H1 (cell line): ENCODE results near the gene MPEG1.

Source experiments
- ATF2 ChIP-seq: IDR thresholded peaks from 2 replicates; pipeline ENCODE4 v1.6.1; 2012; ENCODE audit warnings: low read length, inconsistent platforms
- CTCF ChIP-seq, 3 experiments: IDR thresholded peaks; 1 replicate in 2 of 3; 2 replicates in 1 of 3; pipeline versions ENCODE4 v1.5.1 to v1.6.1; 2011; ENCODE audit warnings: low read length in 3 of 3, mild to moderate bottlenecking in 3 of 3, inconsistent platforms in 2 of 3, low read depth in 1 of 3, moderate library complexity in 1 of 3; ENCODE audit not compliant: insufficient read depth in 1 of 3; ENCODE audit errors: control extremely low read depth in 1 of 3
- HDAC2 ChIP-seq, 2 experiments: fragments of 300-600 bp in 1 of 2; sonication (generic) in 1 of 2; IDR thresholded peaks; 2 replicates each; pipeline ENCODE4 v1.6.1; 2011 to 2012; ENCODE audit warnings: low read depth in 2 of 2, low read length in 2 of 2, mild to moderate bottlenecking in 2 of 2, moderate library complexity in 2 of 2, borderline replicate concordance in 1 of 2, inconsistent platforms in 1 of 2
- JUN ChIP-seq: IDR thresholded peaks from 2 replicates; pipeline ENCODE4 v1.6.1; 2011; ENCODE audit warnings: low read depth, mild to moderate bottlenecking, improper control_type of control experiment, low read length
- MAFK ChIP-seq: IDR thresholded peaks from 2 replicates; pipeline ENCODE4 v1.6.1; 2012; ENCODE audit warnings: low read depth, mild to moderate bottlenecking, improper control_type of control experiment, low read length
- MAX ChIP-seq: IDR thresholded peaks from 2 replicates; pipeline ENCODE4 v1.6.1; 2012; ENCODE audit warnings: inconsistent platforms
- PHF8 ChIP-seq: fragments of 200-600 bp; sonication (generic); conservative IDR thresholded peaks from 2 replicates; pipeline ENCODE4 v1.7.1; 2012; ENCODE audit warnings: low read depth, mild to moderate bottlenecking, inconsistent platforms, low read length, moderate library complexity
- POLR2A ChIP-seq, 2 experiments: IDR thresholded peaks; 1 replicate in 1 of 2; 2 replicates in 1 of 2; pipeline ENCODE4 v1.6.1; 2011; ENCODE audit warnings: low read depth in 2 of 2, low read length in 2 of 2, mild to moderate bottlenecking in 2 of 2; ENCODE audit errors: control extremely low read depth in 1 of 2
- SRF ChIP-seq: IDR thresholded peaks from 2 replicates; pipeline ENCODE4 v1.6.1; 2011; ENCODE audit warnings: mild to moderate bottlenecking, low read depth, low read length, moderate library complexity
- TAF1 ChIP-seq: IDR thresholded peaks from 2 replicates; pipeline ENCODE4 v1.6.1; 2011; ENCODE audit warnings: mild to moderate bottlenecking, low read depth, low read length
- TCF12 ChIP-seq: IDR thresholded peaks from 2 replicates; pipeline ENCODE4 v1.6.1; 2011; ENCODE audit warnings: low read depth, mild to moderate bottlenecking, low read length

- TF ChIP-seq ATF2 (no peak), MAFK (no peak), POLR2A (IDR thresholded peaks at IDR 0.05; ENCODE audit: control extremely low read depth in 1 of 2, low read depth in 2 of 2, low read length in 2 of 2) (no peak), CTCF (IDR thresholded peaks at IDR 0.05; ENCODE audit: control extremely low read depth in 1 of 3, insufficient read depth in 1 of 3, low read depth in 1 of 3, low read length in 3 of 3) (no peak), JUN (no peak), PHF8 (no peak), TAF1 (no peak), HDAC2 (IDR thresholded peaks at IDR 0.05; ENCODE audit: borderline replicate concordance in 1 of 2, low read depth in 2 of 2, low read length in 2 of 2) (no peak), TCF12 (no peak), MAX (no peak), SRF (no peak)
These were observed 33.6 kb downstream of the MPEG1 start for GRCh38 chr11:59179121-59179520.
